HG03521 (cell line): Measurements from ENCODE around the gene SH2D6.
"Not testable (repeated sequence)": the region's sequence is repeated elsewhere in the genome, so short reads cannot be mapped to it uniquely, and the experiment has no call there.

Experiments used
- ATAC-seq: cut with Tn5 transposase; IDR thresholded peaks from one replicate; pipeline ENCODE4 v1.9.1; 2021; ENCODE audit warnings: mild to moderate bottlenecking, moderate library complexity; ENCODE audit not compliant: unreplicated experiment

The SH2D6 gene

GRCh38 chr2:85418132-85419008 lies at the start of gene SH2D6:
TSS of gene SH2D6 (plus strand) at chr2:85418714. CDS start at chr2:85429466, 10,752 bp downstream.
- peak; percentile 81 for ATAC-seq

GRCh38 chr2:85368921-85369320 lies 49.6 kb upstream of the SH2D6 start:
- ATAC-seq = no peak

- no peak for ATAC-seq
Observed at GRCh38 chr2:85369500-85369899, 49.0 kb upstream of the SH2D6 start.

GRCh38 chr2:85371045-85371444 lies 47.5 kb upstream of the SH2D6 start:
- ATAC-seq = no peak

- ATAC-seq = no peak
Observed at GRCh38 chr2:85376291-85377065, 42.0 kb upstream of the SH2D6 start.

- ATAC-seq = no peak
Observed at GRCh38 chr2:85377083-85377482, 41.4 kb upstream of the SH2D6 start.

GRCh38 chr2:85378257-85378656 lies 40.3 kb upstream of the SH2D6 start:
- no peak for ATAC-seq

GRCh38 chr2:85380048-85380447 lies 38.5 kb upstream of the SH2D6 start:
- ATAC-seq = no peak

GRCh38 chr2:85383151-85383550 lies 35.4 kb upstream of the SH2D6 start:
- not testable (repeated sequence) for ATAC-seq

GRCh38 chr2:85383850-85384249 lies 34.7 kb upstream of the SH2D6 start:
- ATAC-seq = no peak

GRCh38 chr2:85385746-85386145 lies 32.8 kb upstream of the SH2D6 start:
- ATAC-seq = no peak

- no peak for ATAC-seq
Observed at GRCh38 chr2:85387754-85388153, 30.8 kb upstream of the SH2D6 start.

- ATAC-seq = no peak
Observed at GRCh38 chr2:85388878-85389538, 29.5 kb upstream of the SH2D6 start.

- no peak for ATAC-seq
Observed at GRCh38 chr2:85390941-85391669, 27.4 kb upstream of the SH2D6 start.

- no peak for ATAC-seq
Observed at GRCh38 chr2:85393836-85394235, 24.7 kb upstream of the SH2D6 start.

GRCh38 chr2:85394261-85394681 lies 24.2 kb upstream of the SH2D6 start:
- no peak for ATAC-seq

- ATAC-seq = no peak
Observed at GRCh38 chr2:85394976-85395375, 23.5 kb upstream of the SH2D6 start.

- ATAC-seq = no peak
Observed at GRCh38 chr2:85395912-85396475, 22.5 kb upstream of the SH2D6 start.

GRCh38 chr2:85396531-85397470 lies 21.7 kb upstream of the SH2D6 start:
- no peak for ATAC-seq
